MCF 10A (cell line): Measurements from ENCODE around the gene GAK. TPM values are rescaled to one million over a fixed set of nuclear protein-coding genes. Genes with fewer than 3 reads are reported as not detected.

Experiments
- BruUV-seq: library from RNA; stranded (reverse); fragments of 400-500 nt; replicated peaks from 2 replicates; lab custom pipeline; 2021; lab: Mats Ljungman, UMichigan
- CTCF ChIA-PET: fragments of 300-600 bp; sonication (Branson Sonifier 250); formaldehyde crosslinking; extraction: SDS; loops from one replicate; lab custom pipeline; 2021; ENCODE audit warnings: antibody characterized with exemption, inconsistent platforms; lab: Yijun Ruan, JAX
- POLR2A ChIA-PET: fragments of 300-600, 350-650 bp; sonication (Branson Sonifier 250); formaldehyde crosslinking; extraction: SDS; loops from one replicate; lab custom pipeline; 2020; ENCODE audit warnings: antibody characterized with exemption, inconsistent platforms; lab: Yijun Ruan, JAX
- DNase-seq: peaks from one replicate; pipeline ENCODE4 v3.0.0-alpha.2; 2018; ENCODE audit not compliant: unreplicated experiment
- H3K27ac Mint-ChIP-seq: one replicate; pipeline ENCODE4 v1.8.0; 2022; ENCODE audit warnings: mild to moderate bottlenecking, low read depth, mixed read lengths; ENCODE audit not compliant: unreplicated experiment
- H3K27me3 Mint-ChIP-seq: one replicate; pipeline ENCODE4 v1.8.0; 2022; ENCODE audit warnings: mixed read lengths; ENCODE audit not compliant: insufficient read depth, unreplicated experiment
- H3K36me3 Mint-ChIP-seq: one replicate; pipeline ENCODE4 v1.8.0; 2022; ENCODE audit warnings: mild to moderate bottlenecking, moderate library complexity, mixed read lengths; ENCODE audit not compliant: insufficient read depth, unreplicated experiment
- H3K4me1 Mint-ChIP-seq: one replicate; pipeline ENCODE4 v1.8.0; 2022; ENCODE audit warnings: mixed read lengths; ENCODE audit not compliant: insufficient read depth, unreplicated experiment
- H3K4me3 Mint-ChIP-seq: one replicate; pipeline ENCODE4 v1.8.0; 2022; ENCODE audit warnings: mild to moderate bottlenecking, moderate library complexity, mixed read lengths; ENCODE audit not compliant: unreplicated experiment
- H3K9me3 Mint-ChIP-seq: one replicate; pipeline ENCODE4 v1.8.0; 2022; ENCODE audit warnings: mixed read lengths; ENCODE audit not compliant: unreplicated experiment
- CTCF ChIP-seq: fragments of 200-600 bp; IDR thresholded peaks from one replicate; pipeline ENCODE4 v1.8.0; 2022; ENCODE audit warnings: antibody characterized with exemption, mild to moderate bottlenecking; ENCODE audit not compliant: unreplicated experiment
- intact Hi-C: fragments of 100-400 bp; cut with micrococcal nuclease; formaldehyde crosslinking; loops from 2 replicates; pipeline ENCODE4 v1.14.1; 2022
- total RNA-seq: library from RNA; stranded (reverse); gene quantifications from 2 replicates; pipeline ENCODE4 v1.2.3, GENCODE V29; 2022

GAK gene
- total RNA-seq, 1 experiment from 2014 or later = 72.9 TPM

GRCh38 chr4:960140-960635 lies 28.1 kb upstream of the GAK start:
- no peak for TF ChIP-seq CTCF
- Mint-ChIP-seq H3K27ac (no peak overlapping the region), H3K4me1 (no peaks in the 10 kb centered on the region), H3K36me3 (peaks cover 20% of the 10 kb centered on the region), H3K27me3 (no peaks in the 10 kb centered on the region), H3K9me3 (no peaks in the 10 kb centered on the region), H3K4me3 (no peak overlapping the region)
- DNase-seq = no peak
- CTCF ChIA-PET = interaction anchor here (0.6 kb wide), 1 partner anchor 120 kb away, joined by 3 read pairs; no protein-coding TSS in a partner anchor
- intact Hi-C loops = no loop called here
- POLR2A ChIA-PET = no interaction called here
- BruUV-seq = no TSS peak

- no TSS peak for BruUV-seq
- H3K27ac Mint-ChIP-seq = no peak overlapping the region
- POLR2A ChIA-PET = interaction anchor here (0.5 kb wide), 1 partner anchor 181 kb away, joined by 3 read pairs; no protein-coding TSS in a partner anchor
- intact Hi-C loops = no loop called here
- H3K27me3 Mint-ChIP-seq = no peaks in the 10 kb centered on the region
- H3K4me1 Mint-ChIP-seq = no peaks in the 10 kb centered on the region
- CTCF ChIA-PET = interaction anchor here (0.6 kb wide), 1 partner anchor 121 kb away, joined by 3 read pairs; no protein-coding TSS in a partner anchor
- TF ChIP-seq CTCF = no peak
- peaks cover 20% of the 10 kb centered on the region for H3K36me3 Mint-ChIP-seq
- no peak for DNase-seq
- H3K9me3 Mint-ChIP-seq = no peaks in the 10 kb centered on the region
- no peak overlapping the region for H3K4me3 Mint-ChIP-seq
These were observed 27.4 kb upstream of the GAK start for GRCh38 chr4:959338-960139.

GRCh38 chr4:958696-959337 lies 26.7 kb upstream of the GAK start:
- no peak for TF ChIP-seq CTCF

GRCh38 chr4:958314-958665 lies 26.2 kb upstream of the GAK start:
- ChIA-PET POLR2A (no interaction called here), CTCF (no interaction called here)
- intact Hi-C loops = no loop called here
- Mint-ChIP-seq H3K27ac (no peak overlapping the region), H3K27me3 (no peaks in the 10 kb centered on the region), H3K4me1 (no peaks in the 10 kb centered on the region), H3K9me3 (no peaks in the 10 kb centered on the region), H3K4me3 (no peak overlapping the region), H3K36me3 (peaks cover 20% of the 10 kb centered on the region)
- no peak for DNase-seq
- no peak for TF ChIP-seq CTCF
- no TSS peak for BruUV-seq

More at GRCh38 chr4:958696-959337, 26.7 kb upstream of the GAK start:
- POLR2A ChIA-PET = interaction anchor here (0.5 kb wide), 1 partner anchor 181 kb away, joined by 3 read pairs; no protein-coding TSS in a partner anchor
- H3K9me3 Mint-ChIP-seq = no peaks in the 10 kb centered on the region
- H3K27ac Mint-ChIP-seq = no peak overlapping the region
- no TSS peak for BruUV-seq
- no peak for DNase-seq
- intact Hi-C loops = no loop called here
- CTCF ChIA-PET = no interaction called here
- H3K27me3 Mint-ChIP-seq = no peaks in the 10 kb centered on the region
- H3K4me3 Mint-ChIP-seq = no peak overlapping the region
- H3K36me3 Mint-ChIP-seq = peaks cover 20% of the 10 kb centered on the region
- no peaks in the 10 kb centered on the region for H3K4me1 Mint-ChIP-seq
